ENCODE data around the gene GSN. TPM values are rescaled to one million over a fixed set of nuclear protein-coding genes. Genes with fewer than 3 reads are reported as not detected.

The GSN gene
- total and polyA plus RNA-seq, 2 of the 8 experiments (the other 6 are each of a cell fraction or from before 2014, with no cell fraction given): 52.3 to 94.5 TPM

GRCh38 chr9:121344184-121344583 lies 76.2 kb downstream of the GSN start:
- H3K27me3 ChIP-seq (replicated peaks in 1 of 4; ENCODE audit: control insufficient read depth in 3 of 4, extremely low read depth in 1 of 4, insufficient read depth in 3 of 4, low read length in 3 of 4): no peaks in the 10 kb centered on the region
- no peak overlapping the region for H2BK12ac ChIP-seq (ENCODE audit: low read depth, low read length)
- H2BK20ac ChIP-seq (ENCODE audit: low read length): no peak overlapping the region
- no peak overlapping the region for H4K5ac ChIP-seq (ENCODE audit: insufficient read length, low read depth, low read length)
- CTCF ChIA-PET (ENCODE audit: partially characterized antibody): interaction anchor here (0.9 to 9.4 kb wide), 8 partner anchors 14 to 131 kb away, joined by 3 to 59 read pairs (median 6); no protein-coding TSS in a partner anchor
- no peak overlapping the region for H3K14ac ChIP-seq (ENCODE audit: insufficient read length)
- no peaks in the 10 kb centered on the region for H3K9me3 ChIP-seq (ENCODE audit: insufficient read depth in 2 of 2, low read depth in 1 of 2, low read length in 1 of 2)
- no peaks in the 10 kb centered on the region for H3K79me2 ChIP-seq (ENCODE audit: control insufficient read depth in 1 of 2, insufficient read depth in 2 of 2, low read length in 2 of 2)
- no peak overlapping the region for H2AFZ ChIP-seq (ENCODE audit: low read length)
- H4K20me1 ChIP-seq (replicated peaks in 1 of 2; ENCODE audit: control insufficient read depth in 1 of 2, insufficient read depth in 2 of 2, low read length in 2 of 2): no peaks in the 10 kb centered on the region
- H2BK15ac ChIP-seq (ENCODE audit: low read length): no peak overlapping the region
- WGBS, 2 experiments (ENCODE audit: extremely low coverage in 1 of 2, insufficient coverage in 1 of 2, insufficient read length in 1 of 2, insufficient replicate concordance in 2 of 2, low coverage in 1 of 2, low lambda C conversion rate in 2 of 2, missing lambda C conversion rate in 1 of 2): 92% methylated on average over 4 of the region's 4 CpGs; no CpG with 5 or more reads in 1 of the 2 experiments
- H3K9ac ChIP-seq (replicated peaks in 1 of 4; ENCODE audit: extremely low read depth in 1 of 4, low read depth in 3 of 4, low read length in 3 of 4): no peak overlapping the region
- no peak overlapping the region for H3K18ac ChIP-seq (ENCODE audit: extremely low read depth, low read length)
- FAIRE-seq (no peak), DNase-seq (ENCODE audit: low read depth in 1 of 2, low spot score in 2 of 2) (no peak)
- no peak overlapping the region for H4K8ac ChIP-seq (ENCODE audit: extremely low read depth, insufficient read depth, low read length)
- no peak overlapping the region for H4K91ac ChIP-seq (replicated peaks; ENCODE audit: insufficient read length, low read length)
- no peak overlapping the region for H3K4ac ChIP-seq (replicated peaks; ENCODE audit: insufficient read length, low read depth, low read length)
- no peaks in the 10 kb centered on the region for H3K4me1 ChIP-seq (replicated peaks in 1 of 4; ENCODE audit: control insufficient read depth in 3 of 4, insufficient read depth in 4 of 4, low read length in 3 of 4)
- H2AK5ac ChIP-seq (ENCODE audit: low read depth, low read length): no peak overlapping the region
- POLR2A ChIA-PET (ENCODE audit: partially characterized antibody): no interaction called here
- H3K27ac ChIP-seq (ENCODE audit: low read depth, low read length): no peak overlapping the region
- no peak overlapping the region for H2BK5ac ChIP-seq (ENCODE audit: low read depth, low read length)
- no peak overlapping the region for H3K4me2 ChIP-seq (ENCODE audit: insufficient read depth in 1 of 2, low read depth in 2 of 2, low read length in 2 of 2)
- H3K4me3 ChIP-seq (ENCODE audit: extremely low read depth in 1 of 4, insufficient read depth in 2 of 4, low read depth in 3 of 4, low read length in 4 of 4): no peak overlapping the region
- no peaks in the 10 kb centered on the region for H3K79me1 ChIP-seq (ENCODE audit: low read depth, low read length)
- no peaks in the 10 kb centered on the region for H3K23me2 ChIP-seq (ENCODE audit: low read depth, low read length)
- H2BK120ac ChIP-seq (replicated peaks; ENCODE audit: low read depth, low read length): no peak overlapping the region
- peaks cover 0 to 46% (median 8%) of the 10 kb centered on the region in 4 experiments; a peak in 5 of 8 replicates for H3K36me3 ChIP-seq (ENCODE audit: control insufficient read depth in 2 of 4, insufficient read depth in 4 of 4, low read length in 3 of 4)
- no peak overlapping the region for H3K56ac ChIP-seq (replicated peaks; ENCODE audit: insufficient read length, low read depth, low read length)
- no peak overlapping the region for H3K23ac ChIP-seq (ENCODE audit: insufficient read length)
- TF ChIP-seq JUND (IDR thresholded peaks at IDR 0.05; ENCODE audit: low read length): no peak
- no peak for TF ChIP-seq RNF2 (IDR thresholded peaks at IDR 0.05; ENCODE audit: borderline replicate concordance, low read depth, low read length, missing control alignments, poor library complexity, severe bottlenecking)
- no peak for TF ChIP-seq EZH2 (IDR thresholded peaks at IDR 0.05; ENCODE audit: low read depth, low read length, severe bottlenecking)

Data from H1 (cell line).